GM10266 (cell line): ENCODE data around the gene FGF1.

Experiments
- DNase-seq: peaks from one replicate; pipeline ENCODE4 v3.0.0; 2012; ENCODE audit errors: extremely low spot score
- CTCF ChIP-seq: IDR thresholded peaks from 2 replicates; pipeline ENCODE4 v1.5.1; 2012; ENCODE audit warnings: mild to moderate bottlenecking, low read depth; ENCODE audit not compliant: control insufficient read depth, insufficient read depth; ENCODE audit errors: missing control alignments

FGF1 gene

GRCh38 chr5:142592365-142592764 is 93.5 kb downstream of the FGF1 start:
- DNase-seq: no peak
- TF ChIP-seq CTCF: no peak

- no peak for TF ChIP-seq CTCF
- no peak for DNase-seq
These were observed 95.2 kb downstream of the FGF1 start for GRCh38 chr5:142590451-142591231.

- DNase-seq: no peak
- TF ChIP-seq CTCF: no peak
These were observed 96.2 kb downstream of the FGF1 start for GRCh38 chr5:142589720-142590119.

GRCh38 chr5:142587354-142587965 is 98.4 kb downstream of the FGF1 start:
- TF ChIP-seq CTCF: peak; percentile 58
- no peak for DNase-seq

GRCh38 chr5:142586552-142586951 is 99.3 kb downstream of the FGF1 start:
- no peak for TF ChIP-seq CTCF
- no peak for DNase-seq

GRCh38 chr5:142585451-142585850 is 100.4 kb downstream of the FGF1 start:
- TF ChIP-seq CTCF: no peak

GRCh38 chr5:142584891-142585290 is 101.0 kb downstream of the FGF1 start:
- no peak for TF ChIP-seq CTCF
- DNase-seq: no peak

More at GRCh38 chr5:142585451-142585850, 100.4 kb downstream of the FGF1 start:
- DNase-seq: no peak
